ENCODE measurements around the gene C4BPA.

GRCh38 chr1:207134581-207134980 is 30.5 kb downstream of the C4BPA start:
- TF ChIP-seq CTCF (IDR thresholded peaks at IDR 0.05; ENCODE audit: insufficient read depth, low read length, poor library complexity, severe bottlenecking): no peak
- no peak for TF ChIP-seq EZH2phosphoT487 (conservative IDR thresholded peaks at IDR 0.05; ENCODE audit: low read length)
